Trophoblast cell (in vitro differentiated cells and primary cell): ENCODE data around the gene MGAT5.

Experiments used
- DNase-seq, 2 donors: peaks; one replicate each; pipeline ENCODE4 v3.0.0-alpha.2; 2016
- H2AFZ ChIP-seq: 2 replicates; pipeline ENCODE4 v1.6.1; 2013; ENCODE audit warnings: low read length, moderate library complexity, mild to moderate bottlenecking; ENCODE audit not compliant: insufficient read depth, poor library complexity
- H2AK5ac ChIP-seq: 2 replicates; pipeline ENCODE4 v1.6.1; 2013; ENCODE audit warnings: mild to moderate bottlenecking, low read length
- H2BK120ac ChIP-seq: 2 replicates; pipeline ENCODE4 v1.6.1; 2013; ENCODE audit warnings: low read length, mild to moderate bottlenecking, moderate library complexity; ENCODE audit not compliant: insufficient read depth, poor library complexity
- H2BK12ac ChIP-seq: 2 replicates; pipeline ENCODE4 v1.6.1; 2013; ENCODE audit warnings: mild to moderate bottlenecking, low read length, moderate library complexity
- H2BK5ac ChIP-seq: 2 replicates; pipeline ENCODE4 v1.6.1; 2013; ENCODE audit warnings: low read length, low read depth, moderate library complexity, mild to moderate bottlenecking; ENCODE audit not compliant: poor library complexity
- H3K14ac ChIP-seq: 2 replicates; pipeline ENCODE4 v1.6.1; 2013; ENCODE audit warnings: mild to moderate bottlenecking, low read length
- H3K18ac ChIP-seq: 2 replicates; pipeline ENCODE4 v1.6.1; 2013; ENCODE audit warnings: mild to moderate bottlenecking, low read length
- H3K23ac ChIP-seq: 2 replicates; pipeline ENCODE4 v1.6.1; 2013; ENCODE audit warnings: low read length
- H3K27ac ChIP-seq: 2 replicates; pipeline ENCODE4 v1.5.1; 2013; ENCODE audit warnings: low read depth, mild to moderate bottlenecking, inconsistent platforms, low read length, moderate library complexity
- H3K27me3 ChIP-seq: 2 replicates; pipeline ENCODE4 v1.6.1; 2013; ENCODE audit warnings: inconsistent platforms, mild to moderate bottlenecking, low read length, moderate library complexity; ENCODE audit not compliant: insufficient read depth
- H3K36me3 ChIP-seq, 2 experiments: 1 replicate in 1 of 2; 2 replicates in 1 of 2; pipeline ENCODE4 v1.6.1; 2013; ENCODE audit warnings: low read length in 2 of 2, mild to moderate bottlenecking in 2 of 2, moderate library complexity in 1 of 2; ENCODE audit not compliant: insufficient read depth in 2 of 2, control insufficient read depth in 1 of 2
- H3K4ac ChIP-seq: 2 replicates; pipeline ENCODE4 v1.6.1; 2013; ENCODE audit warnings: low read depth, mild to moderate bottlenecking, low read length, moderate library complexity
- H3K4me1 ChIP-seq, 2 experiments: 1 replicate in 1 of 2; 2 replicates in 1 of 2; pipeline ENCODE4 v1.6.1; 2013; ENCODE audit warnings: low read length in 2 of 2, mild to moderate bottlenecking in 2 of 2, moderate library complexity in 1 of 2; ENCODE audit not compliant: insufficient read depth in 2 of 2, control insufficient read depth in 1 of 2
- H3K4me2 ChIP-seq: 2 replicates; pipeline ENCODE4 v1.6.1; 2013; ENCODE audit warnings: inconsistent platforms, mild to moderate bottlenecking, low read length, moderate library complexity
- H3K4me3 ChIP-seq: 2 replicates; pipeline ENCODE4 v1.5.1; 2013; ENCODE audit warnings: mild to moderate bottlenecking, low read depth, low read length, inconsistent platforms
- H3K79me1 ChIP-seq: one replicate; pipeline ENCODE4 v1.6.1; 2013; ENCODE audit warnings: low read length
- H3K79me2 ChIP-seq: 2 replicates; pipeline ENCODE4 v1.6.1; 2013; ENCODE audit warnings: low read length, mild to moderate bottlenecking; ENCODE audit not compliant: control insufficient read depth, insufficient read depth, poor library complexity
- H3K9ac ChIP-seq: 2 replicates; pipeline ENCODE4 v1.6.1; 2013; ENCODE audit warnings: mild to moderate bottlenecking, low read length
- H3K9me3 ChIP-seq: 2 replicates; pipeline ENCODE4 v1.6.1; 2013; ENCODE audit warnings: low read depth, mild to moderate bottlenecking, control low read depth, inconsistent platforms, low read length; ENCODE audit not compliant: insufficient read depth
- H4K12ac ChIP-seq: 2 replicates; pipeline ENCODE4 v1.6.1; 2013; ENCODE audit warnings: low read depth, mild to moderate bottlenecking, low read length, moderate library complexity
- H4K8ac ChIP-seq: 2 replicates; pipeline ENCODE4 v1.6.1; 2013; ENCODE audit warnings: low read depth, mild to moderate bottlenecking, low read length, moderate library complexity
- H4K91ac ChIP-seq: one replicate; pipeline ENCODE4 v1.6.1; 2013; ENCODE audit warnings: low read depth, mild to moderate bottlenecking, low read length, moderate library complexity
- WGBS: extraction: QIAGEN DNeasy Blood & Tissue Kit; methylation state at CpG from one replicate; pipeline ENCODE4 v1.1.7; 2013; ENCODE audit warnings: missing lambda C conversion rate; ENCODE audit not compliant: insufficient read length, insufficient coverage; ENCODE audit errors: extremely low coverage; 5-methylcytosine and 5-hydroxymethylcytosine counted together

The MGAT5 gene

DNA sequence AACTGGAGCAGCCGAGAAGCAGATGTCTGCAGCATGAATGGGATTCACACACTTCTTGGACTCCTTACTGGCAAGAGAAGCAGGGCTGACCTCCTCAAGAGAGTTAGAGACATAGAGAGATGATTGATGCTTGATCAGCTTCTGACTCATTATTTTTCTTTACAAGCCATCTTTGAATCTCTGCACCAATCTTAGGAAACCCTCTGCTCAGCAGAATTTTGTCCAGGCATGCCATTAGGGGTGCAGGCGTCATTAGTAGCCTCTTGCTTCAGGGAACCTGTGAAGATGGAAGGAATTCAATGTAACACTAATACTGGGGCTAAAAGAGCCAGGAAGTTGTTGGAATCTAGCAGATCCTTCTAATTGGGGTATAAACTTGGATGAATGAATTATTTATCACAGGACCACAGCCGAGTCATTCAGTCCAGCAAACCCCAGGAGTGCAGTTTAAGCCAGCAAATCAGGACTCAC, 151.8 kb downstream of the MGAT5 start:
- Histone ChIP-seq H3K9ac (no peak overlapping the region), H3K4me3 (no peak overlapping the region), H2AK5ac (no peak overlapping the region), H2BK5ac (no peak overlapping the region), H3K79me2 (no peaks in the 10 kb centered on the region), H2AFZ (no peak overlapping the region), H3K23ac (no peak overlapping the region), H3K4me1 (no peaks in the 10 kb centered on the region), H2BK12ac (no peak overlapping the region), H3K36me3 (no peaks in the 10 kb centered on the region), H3K4ac (no peak overlapping the region), H4K8ac (no peak overlapping the region), H3K79me1 (no peaks in the 10 kb centered on the region), H3K27me3 (no peaks in the 10 kb centered on the region), H3K4me2 (no peak overlapping the region), H4K12ac (no peak overlapping the region), H3K27ac (no peak overlapping the region), H3K18ac (no peak overlapping the region), H3K9me3 (peaks cover 2% of the 10 kb centered on the region), H4K91ac (no peak overlapping the region), H2BK120ac (no peak overlapping the region), H3K14ac (no peak overlapping the region)
- WGBS: no CpG with 5 or more reads among the region's 3 CpGs
- DNase-seq: no peak

DNA sequence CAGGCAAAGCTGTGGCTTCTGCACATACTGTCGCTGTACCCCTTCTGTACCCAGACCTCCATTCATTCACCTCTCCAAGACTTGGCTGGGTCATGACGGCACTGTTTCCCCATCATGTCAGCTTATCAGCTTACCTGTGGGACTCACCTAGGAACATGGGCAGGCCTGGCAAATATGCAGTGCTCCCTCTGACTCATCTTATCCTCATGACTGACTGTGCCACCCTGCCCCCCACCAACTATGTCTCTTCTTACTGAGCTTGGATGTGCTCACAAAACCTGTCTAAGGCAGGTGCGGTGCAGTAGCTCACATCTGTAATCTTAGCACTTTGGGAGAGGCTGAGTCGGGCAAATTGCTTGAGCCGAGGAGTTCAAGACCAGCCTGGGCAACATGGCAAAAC, 152.4 kb downstream of the MGAT5 start:
- Histone ChIP-seq H3K9me3 (peaks cover under 1% of the 10 kb centered on the region), H3K4ac (no peak overlapping the region), H4K12ac (no peak overlapping the region), H3K9ac (no peak overlapping the region), H3K23ac (no peak overlapping the region), H3K79me1 (no peaks in the 10 kb centered on the region), H3K14ac (no peak overlapping the region), H3K4me1 (peaks cover 0 to 2% of the 10 kb centered on the region in 2 experiments), H2AK5ac (no peak overlapping the region), H4K91ac (no peak overlapping the region), H2BK5ac (no peak overlapping the region), H3K27ac (no peak overlapping the region), H3K4me3 (no peak overlapping the region), H2BK120ac (no peak overlapping the region), H4K8ac (no peak overlapping the region), H3K36me3 (no peaks in the 10 kb centered on the region), H2BK12ac (no peak overlapping the region), H3K79me2 (no peaks in the 10 kb centered on the region), H3K4me2 (no peak overlapping the region), H3K18ac (no peak overlapping the region), H3K27me3 (no peaks in the 10 kb centered on the region), H2AFZ (no peak overlapping the region)
- WGBS: no CpG with 5 or more reads among the region's 5 CpGs
- peak in 1 of 2 donors; percentile 36 for DNase-seq

DNA sequence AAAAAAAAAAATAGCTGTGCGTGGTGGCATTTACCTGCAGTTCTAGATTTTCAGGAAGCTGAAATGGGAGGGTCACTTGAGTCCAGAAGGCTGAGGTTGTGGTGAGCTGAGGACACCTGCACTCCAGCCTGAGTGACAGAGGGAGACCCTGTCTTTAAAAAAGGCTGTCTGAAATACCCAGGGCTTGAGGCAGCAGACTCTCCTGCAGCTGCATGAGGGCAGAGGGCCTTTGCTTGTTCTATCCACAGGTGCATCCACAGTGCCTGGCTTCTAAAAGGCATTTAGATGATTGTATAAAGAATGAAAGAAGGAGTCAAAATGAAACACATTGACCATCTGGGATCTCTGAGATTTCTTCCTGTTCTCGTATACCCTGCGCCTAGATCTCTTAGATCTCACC, 152.9 kb downstream of the MGAT5 start:
- H3K4me3 ChIP-seq: no peak overlapping the region
- no peak overlapping the region for H3K4me2 ChIP-seq
- no peak for DNase-seq
- H2BK5ac ChIP-seq: no peak overlapping the region
- H3K23ac ChIP-seq: no peak overlapping the region
- H2BK12ac ChIP-seq: no peak overlapping the region
- H3K18ac ChIP-seq: no peak overlapping the region
- H3K9ac ChIP-seq: no peak overlapping the region
- no peak overlapping the region for H2BK120ac ChIP-seq
- H2AFZ ChIP-seq: no peak overlapping the region
- no peaks in the 10 kb centered on the region for H3K36me3 ChIP-seq
- H3K79me2 ChIP-seq: no peaks in the 10 kb centered on the region
- H2AK5ac ChIP-seq: no peak overlapping the region
- H3K4ac ChIP-seq: no peak overlapping the region
- no peak overlapping the region for H4K8ac ChIP-seq
- no peaks in the 10 kb centered on the region for H3K9me3 ChIP-seq
- no CpG with 5 or more reads among the region's 3 CpGs for WGBS
- H3K14ac ChIP-seq: no peak overlapping the region
- H3K4me1 ChIP-seq: peaks cover 0 to 2% of the 10 kb centered on the region in 2 experiments
- H3K27me3 ChIP-seq: no peaks in the 10 kb centered on the region
- no peak overlapping the region for H4K12ac ChIP-seq
- H3K79me1 ChIP-seq: no peaks in the 10 kb centered on the region
- H3K27ac ChIP-seq: no peak overlapping the region
- no peak overlapping the region for H4K91ac ChIP-seq

GRCh38 chr2:134407154-134407890, 153.4 kb downstream of the MGAT5 start:
- Histone ChIP-seq H3K36me3 (no peaks in the 10 kb centered on the region), H3K79me2 (no peaks in the 10 kb centered on the region), H2AFZ (no peak overlapping the region), H3K79me1 (no peaks in the 10 kb centered on the region), H2AK5ac (no peak overlapping the region), H3K27ac (no peak overlapping the region), H3K9me3 (no peaks in the 10 kb centered on the region), H3K4ac (no peak overlapping the region), H2BK12ac (no peak overlapping the region), H3K4me3 (no peak overlapping the region), H3K14ac (no peak overlapping the region), H3K4me2 (no peak overlapping the region), H3K4me1 (peaks cover 0 to 2% of the 10 kb centered on the region in 2 experiments), H3K9ac (no peak overlapping the region), H4K91ac (no peak overlapping the region), H2BK5ac (no peak overlapping the region), H2BK120ac (no peak overlapping the region), H3K18ac (no peak overlapping the region), H3K27me3 (no peaks in the 10 kb centered on the region), H4K12ac (no peak overlapping the region), H3K23ac (no peak overlapping the region), H4K8ac (no peak overlapping the region)
- WGBS: no CpG with 5 or more reads among the region's 4 CpGs
- DNase-seq: peak; percentile 30 to 52
